Testis (tissue), 2 donors: ENCODE data around the gene SLC37A2.

Source experiments
- CTCF ChIP-seq, 3 experiments: fragments of 450-650 bp in 2 of 3; fragments of 200-600 bp in 1 of 3; sonication (generic) in 1 of 3; IDR thresholded peaks; one replicate each; pipeline ENCODE4 v1.5.1; 2016 to 2019; ENCODE audit warnings: antibody characterized with exemption in 3 of 3, mild to moderate bottlenecking in 2 of 3, moderate library complexity in 1 of 3
- POLR2A ChIP-seq: fragments of 450-650 bp; IDR thresholded peaks from one replicate; pipeline ENCODE4 v1.6.1; 2017; ENCODE audit warnings: antibody characterized with exemption, mild to moderate bottlenecking, moderate library complexity

- no peak for TF ChIP-seq CTCF (IDR thresholded peaks at IDR 0.05)
- no peak for TF ChIP-seq POLR2A
Observed at GRCh38 chr11:125069008-125069407, 5.9 kb downstream of the SLC37A2 start.
